Epithelial cell of proximal tubule (primary cell): ENCODE measurements around the gene UBN1. TPM values are rescaled to one million over a fixed set of nuclear protein-coding genes. Genes with fewer than 3 reads are reported as not detected.

ENCODE experiments used
- DNase-seq: peaks from one replicate; pipeline ENCODE4 v3.0.0-alpha.2; 2011; ENCODE audit warnings: low read depth
- H3K4me3 ChIP-seq: 2 replicates; pipeline ENCODE4 v1.5.1; 2011; ENCODE audit warnings: low read depth, mild to moderate bottlenecking, low read length
- total RNA-seq: library from RNA; depleted of rRNA; stranded (reverse); fragments of >200 nt; gene quantifications from 2 replicates; pipeline ENCODE4 v1.2.3, GENCODE V29; 2015
- TF ChIP-seq, protein P1 (sequence below): conservative IDR thresholded peaks from 2 replicates; pipeline ENCODE4 v1.5.1; 2012; ENCODE audit warnings: low read depth, mild to moderate bottlenecking, low read length

UBN1 gene
- total RNA-seq, 1 donor from 2014 or later: 24.5 TPM

GRCh38 chr16:4884972-4885874 is 37.9 kb downstream of the UBN1 start:
- TF ChIP-seq, protein P1, sequence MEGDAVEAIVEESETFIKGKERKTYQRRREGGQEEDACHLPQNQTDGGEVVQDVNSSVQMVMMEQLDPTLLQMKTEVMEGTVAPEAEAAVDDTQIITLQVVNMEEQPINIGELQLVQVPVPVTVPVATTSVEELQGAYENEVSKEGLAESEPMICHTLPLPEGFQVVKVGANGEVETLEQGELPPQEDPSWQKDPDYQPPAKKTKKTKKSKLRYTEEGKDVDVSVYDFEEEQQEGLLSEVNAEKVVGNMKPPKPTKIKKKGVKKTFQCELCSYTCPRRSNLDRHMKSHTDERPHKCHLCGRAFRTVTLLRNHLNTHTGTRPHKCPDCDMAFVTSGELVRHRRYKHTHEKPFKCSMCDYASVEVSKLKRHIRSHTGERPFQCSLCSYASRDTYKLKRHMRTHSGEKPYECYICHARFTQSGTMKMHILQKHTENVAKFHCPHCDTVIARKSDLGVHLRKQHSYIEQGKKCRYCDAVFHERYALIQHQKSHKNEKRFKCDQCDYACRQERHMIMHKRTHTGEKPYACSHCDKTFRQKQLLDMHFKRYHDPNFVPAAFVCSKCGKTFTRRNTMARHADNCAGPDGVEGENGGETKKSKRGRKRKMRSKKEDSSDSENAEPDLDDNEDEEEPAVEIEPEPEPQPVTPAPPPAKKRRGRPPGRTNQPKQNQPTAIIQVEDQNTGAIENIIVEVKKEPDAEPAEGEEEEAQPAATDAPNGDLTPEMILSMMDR: no peak
- no peak overlapping the region for H3K4me3 ChIP-seq
- no peak for DNase-seq

- no peak overlapping the region for H3K4me3 ChIP-seq
- TF ChIP-seq, protein P1: no peak
- no peak for DNase-seq
These were observed 38.9 kb downstream of the UBN1 start for GRCh38 chr16:4886151-4886550.

- no peak overlapping the region for H3K4me3 ChIP-seq
- no peak for DNase-seq
- TF ChIP-seq, protein P1: no peak
These were observed 41.3 kb downstream of the UBN1 start for GRCh38 chr16:4888428-4889135.

DNA sequence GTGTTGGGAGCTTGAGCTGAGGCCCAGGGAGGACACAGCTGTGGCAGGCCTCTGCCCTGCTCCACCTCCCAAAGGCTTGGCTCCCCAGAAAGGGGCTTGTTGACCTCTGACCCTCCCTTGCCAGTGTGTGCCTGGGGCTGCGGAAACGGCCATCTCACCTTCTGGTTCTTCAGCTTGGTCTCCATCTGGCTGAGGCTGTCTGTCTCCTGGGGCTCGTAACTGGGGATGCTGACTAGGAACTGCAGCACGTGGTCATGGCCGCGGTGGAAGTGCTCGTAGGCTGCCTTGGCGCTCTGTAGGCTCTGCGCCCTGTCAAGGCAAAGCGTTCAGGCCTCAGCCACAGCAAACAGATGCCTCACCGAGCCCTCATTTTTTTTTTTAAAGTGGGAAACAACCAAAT is 42.7 kb downstream of the UBN1 start:
- no peak overlapping the region for H3K4me3 ChIP-seq
- DNase-seq: no peak
- TF ChIP-seq, protein P1: no peak

- no peak overlapping the region for H3K4me3 ChIP-seq
- TF ChIP-seq, protein P1: no peak
- DNase-seq: no peak
These were observed 43.4 kb downstream of the UBN1 start for GRCh38 chr16:4890686-4891085.

GRCh38 chr16:4891097-4891885 is 44.0 kb downstream of the UBN1 start:
- DNase-seq: no peak
- H3K4me3 ChIP-seq: no peak overlapping the region
- TF ChIP-seq, protein P1: no peak
